Measurements from ENCODE around the gene ALG10. TPM values are rescaled to one million over a fixed set of nuclear protein-coding genes. Genes with fewer than 3 reads are reported as not detected.

Gene ALG10
- total RNA-seq, 3 donors from 2014 or later, result 7.5 to 12.4 (median 7.7) TPM

- Histone ChIP-seq H3K4me1 (no peaks in the 10 kb centered on the region), H3K9me3 (peaks cover 0 to 6% of the 10 kb centered on the region in 2 donors), H3K27ac (no peak overlapping the region), H3K36me3 (no peaks in the 10 kb centered on the region), H3K27me3 (no peaks in the 10 kb centered on the region), H3K4me3 (peak overlapping the region in 2 of 3 donors; percentile 5 to 22)
- intact Hi-C loops (cut with DNase I; ENCODE audit: low total_unique reads), result no loop called here
- no peak for DNase-seq (ENCODE audit: low spot score in 2 of 2)
- TF ChIP-seq POLR2AphosphoS5 (IDR thresholded peaks at IDR 0.05), result no peak
- no peak for TF ChIP-seq CTCF (IDR thresholded peaks at IDR 0.05)
- no peak for TF ChIP-seq POLR2A (IDR thresholded peaks at IDR 0.05)
These were observed 32.6 kb downstream of the ALG10 start for GRCh38 chr12:34054938-34055337.
